ENCODE results near the gene TMEM250. TPM values are rescaled to one million over a fixed set of nuclear protein-coding genes. Genes with fewer than 3 reads are reported as not detected.
A peak's percentile ranks its signal among the peaks of the same experiment; 100 is the strongest.

The TMEM250 gene
- total RNA-seq, 1 experiment from 2014 or later: 43.2 TPM

DNA sequence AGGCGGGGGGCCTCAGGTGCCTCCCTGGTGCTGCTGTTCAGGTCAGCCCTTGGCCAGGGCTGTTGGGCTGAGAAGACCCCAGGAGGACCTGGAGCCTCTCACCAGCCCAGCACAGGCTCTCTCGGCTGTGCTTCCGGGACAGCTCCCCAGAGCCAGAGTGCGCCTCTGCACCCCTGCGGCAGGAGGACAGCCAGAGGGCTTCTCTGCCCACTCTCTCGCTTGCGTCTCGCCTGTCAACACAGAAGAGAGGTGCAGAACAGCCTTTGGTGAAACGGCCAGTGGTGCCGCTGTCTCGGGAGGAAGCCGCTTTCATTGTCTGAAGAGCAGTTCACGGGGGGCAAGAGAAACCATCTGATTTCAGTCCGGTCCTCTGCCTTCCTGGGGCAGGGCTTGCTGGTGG, 19.8 kb downstream of the TMEM250 start:
- no TSS peak for BruUV-seq (replicated peaks)
- Mint-ChIP-seq H3K9me3 (ENCODE audit: unreplicated experiment) (no peaks in the 10 kb centered on the region), H3K36me3 (ENCODE audit: insufficient read depth, unreplicated experiment) (peaks cover 4% of the 10 kb centered on the region), H3K27ac (ENCODE audit: low read depth, unreplicated experiment) (no peak overlapping the region), H3K4me1 (ENCODE audit: insufficient read depth, unreplicated experiment) (peaks cover 5% of the 10 kb centered on the region), H3K27me3 (ENCODE audit: insufficient read depth, unreplicated experiment) (no peaks in the 10 kb centered on the region), H3K4me3 (ENCODE audit: unreplicated experiment) (no peak overlapping the region)
- CTCF ChIA-PET: interaction anchor here (0.8 kb wide), 1 partner anchor 24 kb away, joined by 3 read pairs; no protein-coding TSS in a partner anchor
- intact Hi-C loops (cut with micrococcal nuclease): no loop called here
- POLR2A ChIA-PET: no interaction called here
- TF ChIP-seq, protein P1, sequence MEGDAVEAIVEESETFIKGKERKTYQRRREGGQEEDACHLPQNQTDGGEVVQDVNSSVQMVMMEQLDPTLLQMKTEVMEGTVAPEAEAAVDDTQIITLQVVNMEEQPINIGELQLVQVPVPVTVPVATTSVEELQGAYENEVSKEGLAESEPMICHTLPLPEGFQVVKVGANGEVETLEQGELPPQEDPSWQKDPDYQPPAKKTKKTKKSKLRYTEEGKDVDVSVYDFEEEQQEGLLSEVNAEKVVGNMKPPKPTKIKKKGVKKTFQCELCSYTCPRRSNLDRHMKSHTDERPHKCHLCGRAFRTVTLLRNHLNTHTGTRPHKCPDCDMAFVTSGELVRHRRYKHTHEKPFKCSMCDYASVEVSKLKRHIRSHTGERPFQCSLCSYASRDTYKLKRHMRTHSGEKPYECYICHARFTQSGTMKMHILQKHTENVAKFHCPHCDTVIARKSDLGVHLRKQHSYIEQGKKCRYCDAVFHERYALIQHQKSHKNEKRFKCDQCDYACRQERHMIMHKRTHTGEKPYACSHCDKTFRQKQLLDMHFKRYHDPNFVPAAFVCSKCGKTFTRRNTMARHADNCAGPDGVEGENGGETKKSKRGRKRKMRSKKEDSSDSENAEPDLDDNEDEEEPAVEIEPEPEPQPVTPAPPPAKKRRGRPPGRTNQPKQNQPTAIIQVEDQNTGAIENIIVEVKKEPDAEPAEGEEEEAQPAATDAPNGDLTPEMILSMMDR (IDR thresholded peaks at IDR 0.05; ENCODE audit: unreplicated experiment): no peak
- no peak for DNase-seq (ENCODE audit: unreplicated experiment)

DNA sequence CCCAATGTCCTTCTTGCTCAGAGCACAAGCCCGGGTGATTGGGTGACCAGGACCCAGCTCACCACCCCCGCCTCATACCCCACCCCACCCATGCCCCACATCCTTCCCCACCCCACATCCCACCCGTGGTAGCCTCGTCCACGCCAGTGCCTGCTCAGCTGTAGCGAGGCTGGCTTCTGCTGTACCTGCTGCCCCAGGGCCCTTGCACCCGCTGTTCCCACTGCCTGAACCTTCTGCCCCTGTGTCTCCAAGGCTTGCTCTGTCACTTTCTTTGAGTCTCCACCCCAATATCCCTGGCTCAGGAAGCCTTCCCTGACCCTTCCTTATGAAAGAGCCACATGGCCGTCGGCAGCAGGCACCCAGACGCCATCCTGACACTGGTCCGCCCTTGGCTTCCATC, 20.5 kb downstream of the TMEM250 start:
- POLR2A ChIA-PET: no interaction called here
- DNase-seq (ENCODE audit: unreplicated experiment): no peak

GRCh38 chr9:136096505-136097001, 22.1 kb downstream of the TMEM250 start:
- TF ChIP-seq, protein P1 (IDR thresholded peaks at IDR 0.05; ENCODE audit: unreplicated experiment): no peak
- Mint-ChIP-seq H3K9me3 (ENCODE audit: unreplicated experiment) (no peaks in the 10 kb centered on the region), H3K4me1 (ENCODE audit: insufficient read depth, unreplicated experiment) (peaks cover 14% of the 10 kb centered on the region), H3K27ac (ENCODE audit: low read depth, unreplicated experiment) (no peak overlapping the region), H3K36me3 (ENCODE audit: insufficient read depth, unreplicated experiment) (peaks cover 8% of the 10 kb centered on the region), H3K4me3 (ENCODE audit: unreplicated experiment) (peak overlapping the region; percentile 66), H3K27me3 (ENCODE audit: insufficient read depth, unreplicated experiment) (no peaks in the 10 kb centered on the region)
- ChIA-PET CTCF (interaction anchor here (0.6 to 1.2 kb wide), 5 partner anchors 8 to 298 kb away, joined by 3 to 6 read pairs (median 4); no protein-coding TSS in a partner anchor), POLR2A (interaction anchor here (0.9 to 4.0 kb wide), 7 partner anchors 9 to 136 kb away, joined by 3 to 65 read pairs (median 11); partner anchors contain the start of gene UBAC1)
- intact Hi-C loops (cut with micrococcal nuclease): no loop called here
- no peak for DNase-seq (ENCODE audit: unreplicated experiment)
- no TSS peak for BruUV-seq (replicated peaks)

More for the DNA sequence above, 20.5 kb downstream of the TMEM250 start:
- CTCF ChIA-PET: interaction anchor here (0.8 kb wide), 1 partner anchor 24 kb away, joined by 3 read pairs; no protein-coding TSS in a partner anchor
- Mint-ChIP-seq H3K4me1 (ENCODE audit: insufficient read depth, unreplicated experiment) (peaks cover 7% of the 10 kb centered on the region), H3K36me3 (ENCODE audit: insufficient read depth, unreplicated experiment) (peaks cover 4% of the 10 kb centered on the region), H3K27me3 (ENCODE audit: insufficient read depth, unreplicated experiment) (no peaks in the 10 kb centered on the region), H3K9me3 (ENCODE audit: unreplicated experiment) (no peaks in the 10 kb centered on the region), H3K27ac (ENCODE audit: low read depth, unreplicated experiment) (no peak overlapping the region), H3K4me3 (ENCODE audit: unreplicated experiment) (no peak overlapping the region)
- TF ChIP-seq, protein P1 (IDR thresholded peaks at IDR 0.05; ENCODE audit: unreplicated experiment): no peak
- BruUV-seq (replicated peaks): no TSS peak
- intact Hi-C loops (cut with micrococcal nuclease): no loop called here

GRCh38 chr9:136095070-136096058, 23.3 kb downstream of the TMEM250 start, which contains the start of gene NACC2:
Gene NACC2 (minus strand): TSS chr9:136095289. CDS start chr9:136050521, 44,768 bp downstream.
- peak within 1 kb of the TSS; percentile 67 for H3K27ac Mint-ChIP-seq (ENCODE audit: low read depth, unreplicated experiment)
- DNase-seq (ENCODE audit: unreplicated experiment): peak; percentile 70

More at GRCh38 chr9:136095070-136096058, 23.3 kb downstream of the TMEM250 start, which contains the start of gene NACC2:
- no peaks in the 10 kb centered on the region for H3K9me3 Mint-ChIP-seq (ENCODE audit: unreplicated experiment)
- no peaks in the 10 kb centered on the region for H3K27me3 Mint-ChIP-seq (ENCODE audit: insufficient read depth, unreplicated experiment)
- peak within 1 kb of the TSS; percentile 77 for H3K4me3 Mint-ChIP-seq (ENCODE audit: unreplicated experiment)
- ChIA-PET CTCF (interaction anchor here (0.6 to 1.2 kb wide), 6 partner anchors 9 to 296 kb away, joined by 3 to 6 read pairs (median 4); no protein-coding TSS in a partner anchor), POLR2A (interaction anchor here (0.6 to 4.0 kb wide), 10 partner anchors 10 to 144 kb away, joined by 3 to 65 read pairs (median 8); partner anchors contain the start of gene UBAC1)
- peaks cover 15% of the 10 kb centered on the region for H3K36me3 Mint-ChIP-seq (ENCODE audit: insufficient read depth, unreplicated experiment)
- BruUV-seq (replicated peaks): no TSS peak
- peaks cover 17% of the 10 kb centered on the region for H3K4me1 Mint-ChIP-seq (ENCODE audit: insufficient read depth, unreplicated experiment)
- TF ChIP-seq, protein P1 (IDR thresholded peaks at IDR 0.05; ENCODE audit: unreplicated experiment): no peak
- intact Hi-C loops (cut with micrococcal nuclease): no loop called here

Data from MCF 10A (cell line).